Eye (tissue), 1 donor: Measurements from ENCODE around the gene PRKRA.
"Not testable (repeated sequence)": the region's sequence is repeated elsewhere in the genome, so short reads cannot be mapped to it uniquely, and the experiment has no call there.

Experiments used
- DNase-seq: peaks from one replicate; pipeline ENCODE4 v3.0.0-alpha.2; 2015

PRKRA gene

DNA sequence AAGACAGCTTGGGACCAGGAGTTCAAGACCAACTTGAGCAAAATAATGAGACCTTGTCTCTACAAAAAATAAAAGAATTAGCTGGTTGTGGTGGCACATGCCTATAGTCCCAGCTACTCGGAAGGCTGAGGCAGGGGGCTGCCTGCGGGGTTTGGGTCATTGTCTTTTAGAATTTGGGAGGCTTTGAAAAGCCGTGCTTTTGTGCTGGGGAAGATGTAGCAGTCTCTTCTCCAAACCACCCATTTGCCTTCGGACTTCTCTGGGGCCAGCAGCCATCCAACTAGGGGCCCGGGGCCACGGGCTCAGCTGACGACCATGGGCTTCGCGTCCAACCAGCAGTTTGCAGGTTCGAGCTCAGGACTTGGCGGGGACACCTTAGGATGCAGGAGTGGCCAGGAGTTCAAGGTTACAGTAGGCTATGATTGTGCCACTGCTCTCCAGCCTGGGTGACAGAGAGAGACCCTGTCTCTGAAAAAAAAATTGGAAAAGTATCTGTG is 6.5 kb upstream of the PRKRA start:
- no peak for DNase-seq

DNA sequence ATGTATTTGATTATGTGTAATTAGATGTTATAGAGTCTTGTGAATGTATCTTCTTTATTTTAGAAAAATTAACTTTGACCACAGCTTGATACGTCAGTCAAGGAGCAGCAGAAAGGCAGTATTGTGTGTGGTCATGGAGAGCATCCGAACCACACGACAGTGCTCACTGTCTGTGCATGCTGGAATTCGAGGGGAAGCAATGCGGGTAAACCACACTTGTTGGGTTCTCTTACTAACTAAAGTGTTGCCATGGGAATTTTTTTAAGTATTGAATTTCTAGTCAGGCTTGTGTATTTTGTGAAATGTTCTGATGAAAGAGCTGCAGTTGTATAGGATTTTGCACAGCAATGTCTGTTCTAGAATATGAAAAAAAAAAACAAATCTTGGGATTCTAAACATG is 5.0 kb upstream of the PRKRA start:
- no peak for DNase-seq

DNA sequence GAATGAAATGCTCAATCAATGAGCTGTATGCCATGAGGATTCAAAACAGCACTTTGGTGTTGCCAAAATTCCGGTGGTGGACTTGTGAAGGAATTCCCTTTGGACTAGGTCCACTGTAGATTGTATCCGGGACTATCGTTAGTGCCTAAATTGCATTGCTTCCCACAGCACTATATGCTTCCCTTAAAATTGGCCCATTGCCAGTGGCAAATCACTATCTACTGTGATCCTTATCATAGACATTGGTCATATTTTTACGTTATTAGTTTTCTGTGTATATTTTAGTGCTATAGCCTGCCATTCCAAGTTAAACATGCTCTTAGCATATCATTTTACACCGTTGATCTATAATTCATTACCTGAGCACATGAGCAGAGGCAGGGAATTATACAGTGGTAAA is 1.9 kb upstream of the PRKRA start:
- no peak for DNase-seq

DNA sequence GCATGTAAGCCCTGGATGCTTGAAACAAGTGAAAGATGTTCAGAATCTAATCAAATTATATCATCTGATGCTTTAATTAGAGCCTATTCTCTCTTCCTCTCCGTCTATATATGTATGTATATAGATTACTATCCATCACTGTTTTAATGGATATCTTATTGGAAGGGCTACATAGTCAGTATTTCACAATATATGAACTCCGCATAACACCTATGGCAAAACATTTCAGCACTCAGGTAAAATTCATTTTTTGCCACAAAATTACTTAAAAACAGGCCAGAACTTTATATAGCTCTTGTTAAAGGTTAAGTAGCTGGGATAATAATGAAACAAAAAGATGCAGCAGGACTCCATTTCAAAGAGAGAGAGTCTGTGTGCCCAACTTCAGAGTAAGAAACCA is 1.4 kb upstream of the PRKRA start:
- DNase-seq, result peak; percentile 19

DNA sequence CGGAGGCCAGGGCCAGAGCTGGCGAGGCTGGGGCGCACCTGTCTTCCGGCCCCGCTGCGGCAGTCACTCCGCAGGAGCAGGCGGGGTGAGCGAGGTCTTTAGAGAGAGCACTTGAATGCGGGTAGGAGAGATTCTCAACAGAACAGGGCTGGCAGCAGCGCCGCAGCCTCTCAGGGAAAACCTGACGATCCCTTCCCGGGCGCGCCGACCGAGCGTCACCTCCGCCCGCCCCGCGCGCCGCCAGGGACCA is 526 bp downstream of the PRKRA start:
- DNase-seq, result no peak

DNA sequence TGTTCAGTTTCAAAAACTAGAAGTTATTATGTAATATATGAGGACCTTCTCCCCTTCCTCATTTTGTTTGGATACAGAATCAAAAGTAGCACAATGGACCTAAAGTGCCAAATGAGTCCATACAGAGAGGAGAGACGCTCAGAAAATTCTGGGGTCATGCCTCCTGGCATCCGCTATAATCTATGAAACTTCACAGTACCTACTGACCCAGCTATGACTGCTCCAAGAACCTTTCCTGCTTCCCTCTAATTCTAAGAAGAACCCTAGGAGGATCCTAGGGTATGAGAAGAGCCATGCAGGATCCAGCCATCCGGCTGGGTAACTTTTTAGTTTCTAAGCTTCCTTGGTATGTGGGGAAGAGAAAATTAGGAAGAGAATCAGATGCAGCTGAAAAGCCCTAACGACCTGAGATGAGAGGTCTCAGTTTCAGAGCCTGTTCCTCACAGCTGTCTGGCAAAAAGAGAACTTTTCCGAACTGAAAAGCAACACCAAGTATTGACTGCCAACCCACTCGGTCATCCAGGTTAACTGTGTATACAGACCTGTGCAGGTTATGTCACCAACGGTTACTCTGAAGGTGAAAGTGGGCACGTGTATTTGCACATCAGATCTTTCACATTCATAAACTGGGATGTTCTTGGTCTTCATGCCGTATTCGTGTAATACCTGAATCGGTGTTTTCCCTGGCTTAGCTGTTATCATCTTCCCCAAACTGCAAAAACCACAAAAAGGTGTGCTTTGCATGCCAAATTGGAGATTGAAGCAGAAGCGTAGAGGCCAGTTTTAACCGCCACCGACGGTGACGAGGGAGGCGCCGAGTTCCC is 1.1 kb downstream of the PRKRA start:
- DNase-seq, result no peak

DNA sequence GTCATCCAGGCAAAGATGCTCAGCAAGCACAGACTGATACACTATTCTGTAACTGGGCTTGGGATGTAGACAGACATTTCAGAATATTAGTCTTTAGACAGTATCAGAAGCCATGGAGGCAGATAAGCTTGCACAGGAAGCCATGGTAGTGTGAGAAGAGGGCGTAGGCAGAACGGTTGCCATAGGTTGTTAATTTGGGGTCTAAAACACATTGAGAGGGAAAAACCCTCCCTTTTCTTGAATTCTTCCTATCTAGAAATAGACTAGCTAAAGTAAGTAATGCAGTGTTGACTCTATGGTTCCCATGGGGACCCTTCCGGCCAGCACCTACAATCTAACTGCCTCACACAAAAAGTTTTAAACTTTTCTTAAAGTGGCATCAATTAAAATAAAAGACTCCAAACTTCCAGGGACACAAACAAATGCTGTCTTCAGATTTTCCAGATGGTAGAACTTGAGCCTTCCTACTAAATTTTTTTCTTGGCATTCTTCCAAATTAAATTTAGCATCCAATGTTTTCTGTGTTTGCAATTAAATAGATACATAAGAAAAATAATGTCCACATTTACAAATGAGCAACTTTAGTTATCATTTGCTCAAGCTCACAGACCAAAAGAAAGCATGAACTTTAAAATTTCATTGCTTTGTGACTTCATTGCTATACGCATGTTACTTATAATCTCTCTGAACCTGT is 1.9 kb downstream of the PRKRA start:
- peak; percentile 14 for DNase-seq

DNA sequence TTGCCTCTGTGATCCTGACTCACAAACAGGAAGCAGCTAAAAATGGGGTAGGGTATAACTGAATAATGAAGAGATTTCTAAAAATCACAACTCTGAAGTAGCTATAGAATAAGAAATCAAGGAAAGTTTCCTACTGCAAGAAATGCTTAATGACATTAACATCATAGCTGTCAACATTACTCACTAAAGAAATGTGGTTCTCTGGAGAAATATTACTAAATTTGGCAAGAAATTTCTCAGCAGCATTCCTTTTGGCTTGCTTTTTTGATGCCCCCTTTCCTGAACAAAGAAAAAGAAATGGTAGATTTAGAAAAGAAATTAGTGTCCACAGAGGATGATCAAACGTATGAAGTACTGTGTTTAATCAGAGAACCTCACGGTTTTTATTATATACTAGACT is 9.5 kb downstream of the PRKRA start:
- no peak for DNase-seq

DNA sequence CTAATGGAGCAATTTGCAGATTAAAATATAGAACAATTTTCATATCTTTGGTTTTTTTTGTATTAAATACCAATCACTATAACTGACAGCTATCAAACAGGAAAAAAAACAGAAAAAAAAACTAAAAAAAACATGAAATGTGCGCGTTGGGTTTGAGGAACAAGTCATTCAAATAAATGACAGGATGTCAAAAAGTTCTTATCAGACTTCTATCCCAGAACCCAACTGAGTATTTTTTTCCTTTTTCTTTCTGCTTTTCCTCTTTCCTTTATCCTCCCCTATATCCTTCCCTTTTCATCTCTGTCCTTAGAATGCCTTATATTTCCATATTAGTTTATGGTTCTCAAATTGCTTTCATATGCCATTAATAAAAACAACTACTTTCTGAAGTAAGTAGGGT is 14.3 kb downstream of the PRKRA start:
- no peak for DNase-seq

DNA sequence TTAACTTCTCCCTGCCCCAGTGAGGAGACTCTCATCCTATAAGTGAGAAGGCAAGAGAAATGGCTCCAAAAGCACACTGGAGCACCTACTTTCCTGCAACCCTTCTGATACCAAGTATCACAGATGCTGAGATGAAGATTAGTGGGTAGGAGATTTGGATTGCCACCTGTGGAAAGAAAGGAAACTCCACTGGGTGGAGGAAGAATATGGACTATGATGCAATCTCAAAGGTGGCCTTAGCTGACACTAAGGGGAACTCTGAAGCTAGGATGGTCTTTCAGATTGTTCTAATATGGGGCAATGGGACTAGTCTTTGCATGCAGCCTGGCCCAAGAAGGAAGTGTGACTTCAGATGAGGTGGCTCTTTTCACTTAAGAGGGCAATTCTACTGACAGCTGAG is 21.6 kb downstream of the PRKRA start:
- DNase-seq, result no peak

DNA sequence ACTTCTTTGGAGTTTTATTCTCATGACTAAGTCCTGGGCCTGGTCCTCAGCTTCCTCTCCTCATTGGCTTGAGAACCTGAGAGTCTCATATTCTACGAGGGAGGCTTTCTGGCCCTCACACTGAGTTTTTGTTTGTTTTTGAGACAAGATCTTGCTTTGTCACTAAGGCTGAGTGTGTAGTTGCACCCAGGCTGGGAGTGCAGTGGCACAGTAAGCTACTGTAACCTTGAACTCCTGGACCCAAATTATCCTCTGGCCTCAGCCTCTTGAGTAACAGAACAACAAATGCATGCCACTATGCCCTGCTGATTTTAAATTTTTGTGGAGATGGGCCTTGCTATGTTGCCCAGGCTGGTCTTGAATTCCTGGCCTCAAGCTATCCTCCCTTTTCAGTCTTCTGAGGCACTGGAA is 22.6 kb downstream of the PRKRA start:
- no peak for DNase-seq

DNA sequence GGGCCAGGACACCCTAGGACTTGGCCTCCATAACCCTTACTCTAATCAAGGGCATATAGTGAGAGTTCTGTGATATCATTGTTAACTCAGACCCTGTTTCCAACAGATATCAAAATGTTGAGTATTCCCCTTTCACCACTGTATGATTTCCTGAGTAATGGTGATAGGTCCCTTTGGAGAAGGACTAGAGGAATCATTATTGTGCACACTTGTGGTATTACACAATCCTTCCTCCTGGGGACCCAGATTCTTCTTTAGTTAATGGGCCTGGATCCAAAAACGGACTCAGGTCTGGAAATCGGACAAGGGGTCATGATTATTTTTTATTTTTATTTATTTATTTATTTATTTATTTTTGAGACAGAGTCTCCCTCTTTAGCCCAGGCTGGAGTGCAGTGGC is 23.5 kb downstream of the PRKRA start:
- no peak for DNase-seq

DNA sequence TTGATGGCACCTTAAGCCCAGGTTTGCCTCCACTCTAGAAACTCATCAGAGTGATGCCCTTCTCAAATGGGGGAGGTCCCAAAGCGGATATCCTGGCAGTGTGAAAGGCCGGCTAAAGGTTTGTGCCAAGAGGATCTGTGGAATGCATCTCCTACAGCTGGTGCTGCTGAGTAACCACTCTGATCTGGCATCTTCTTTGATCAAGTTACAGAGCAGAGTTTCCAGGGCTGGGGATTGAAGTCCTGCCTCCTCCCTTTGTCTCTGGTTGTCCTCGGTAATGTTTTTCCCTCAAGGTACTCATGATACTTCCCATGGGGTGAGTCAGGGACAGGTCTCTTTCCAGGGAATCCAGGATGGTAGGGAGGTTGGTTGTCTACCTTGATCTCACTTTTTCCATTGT is 24.6 kb downstream of the PRKRA start:
- no peak for DNase-seq

DNA sequence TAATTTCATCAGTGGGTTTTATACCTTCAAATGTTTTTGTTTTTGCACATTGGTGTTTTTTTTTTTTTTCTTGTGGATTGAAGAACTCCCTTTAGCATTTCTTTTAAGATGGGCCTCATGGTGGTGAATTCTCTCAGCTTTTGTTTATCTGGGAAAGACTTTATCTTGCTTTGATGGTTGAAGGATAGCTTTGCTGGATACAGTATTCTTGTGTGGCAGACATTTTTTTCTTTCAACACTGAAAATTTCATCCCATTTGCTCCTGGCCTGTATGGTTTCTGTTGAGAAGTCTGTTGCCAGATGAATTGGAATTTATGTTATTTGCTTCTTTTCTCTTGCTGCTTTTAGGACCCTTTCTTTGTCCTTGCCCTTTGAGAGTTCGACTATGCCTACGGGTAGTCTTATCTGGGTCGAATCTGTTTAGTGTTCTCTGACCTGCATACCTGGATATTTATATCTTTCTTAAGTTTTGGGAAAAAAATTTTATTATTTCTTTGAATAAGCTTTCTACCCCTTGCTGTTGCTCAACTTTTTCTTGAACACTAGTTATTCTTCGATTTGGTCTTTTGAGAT is 25.6 kb downstream of the PRKRA start:
- no peak for DNase-seq

DNA sequence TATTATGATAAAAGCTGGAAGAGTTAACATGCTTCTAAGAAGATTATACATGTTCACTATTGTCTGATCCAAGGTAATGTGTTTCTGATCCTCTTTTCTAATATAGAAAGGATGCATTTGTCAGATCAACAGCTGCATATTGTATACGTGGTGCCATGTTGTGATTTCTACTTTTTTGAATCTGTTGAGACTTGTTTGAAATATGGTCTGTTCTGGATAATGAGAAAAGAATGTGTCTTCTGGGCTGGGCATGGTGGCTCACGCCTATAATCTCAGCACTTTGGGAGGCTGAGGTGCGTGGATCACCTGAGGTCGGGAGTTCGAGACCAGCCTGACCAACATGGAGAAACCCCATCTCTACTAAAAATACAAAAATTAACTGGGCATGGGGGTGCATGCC is 27.2 kb downstream of the PRKRA start:
- not testable (repeated sequence) for DNase-seq

DNA sequence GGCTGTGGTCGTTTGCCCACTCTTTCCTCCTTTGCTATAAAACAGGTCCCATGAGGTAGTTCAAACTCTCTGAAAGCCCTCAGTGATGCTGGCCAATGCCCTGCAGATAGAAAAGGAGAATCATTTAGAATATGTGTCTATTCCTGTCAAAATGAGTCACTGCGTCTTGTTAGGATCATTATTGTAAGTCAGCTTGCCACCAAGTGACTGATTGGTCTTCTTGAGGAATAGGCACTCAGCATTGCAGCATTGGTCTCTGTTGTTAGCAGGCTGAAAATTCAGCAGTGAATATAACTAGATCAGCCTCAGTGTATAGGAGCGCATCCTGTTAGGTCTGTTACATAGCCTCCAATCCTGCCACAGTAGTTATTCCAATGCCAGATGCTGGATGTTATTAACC is 28.9 kb downstream of the PRKRA start:
- DNase-seq, result no peak

DNA sequence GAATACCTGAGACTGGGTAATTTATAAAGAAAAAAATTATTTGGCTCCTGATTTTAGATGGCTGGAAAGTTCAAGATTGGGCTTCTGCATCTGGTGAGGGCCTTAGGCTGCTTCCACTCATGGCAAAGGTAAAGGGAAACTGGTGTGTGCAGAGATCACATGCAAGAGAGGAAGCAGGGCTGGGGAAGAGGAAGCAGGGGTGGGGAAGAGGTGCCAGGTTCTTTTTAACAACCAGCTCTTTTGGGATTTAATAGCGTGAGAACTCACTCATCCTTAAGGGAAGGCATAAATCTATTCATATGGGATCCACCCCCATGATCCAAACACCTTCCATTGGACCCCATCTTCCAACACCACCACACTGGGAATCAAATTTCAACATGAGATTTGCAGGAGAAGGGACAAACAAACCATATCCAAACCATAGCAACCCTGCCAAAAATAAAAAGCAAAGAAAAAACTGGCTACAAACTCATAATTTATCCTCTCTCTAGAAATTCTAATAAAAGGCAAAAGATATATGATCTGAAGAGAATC is 30.4 kb downstream of the PRKRA start:
- DNase-seq, result no peak

DNA sequence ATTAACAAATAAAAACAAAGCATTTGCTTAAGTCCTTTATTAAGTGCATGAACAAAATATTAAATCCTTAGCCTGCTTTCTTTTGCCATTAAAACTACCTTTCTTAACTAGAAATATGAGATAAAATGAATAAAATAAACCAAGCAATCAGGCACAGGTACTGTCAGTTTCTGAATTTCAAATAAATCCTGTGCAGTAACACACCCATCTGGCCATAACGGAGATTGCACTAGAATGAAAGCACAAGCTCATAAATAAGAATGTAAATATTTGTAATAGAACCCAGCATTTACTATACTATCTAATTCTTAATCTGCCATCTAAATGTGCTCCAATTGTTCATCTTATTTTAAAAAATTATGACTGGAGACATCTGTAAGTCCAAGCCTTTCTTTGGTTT is 31.9 kb downstream of the PRKRA start:
- no peak for DNase-seq

DNA sequence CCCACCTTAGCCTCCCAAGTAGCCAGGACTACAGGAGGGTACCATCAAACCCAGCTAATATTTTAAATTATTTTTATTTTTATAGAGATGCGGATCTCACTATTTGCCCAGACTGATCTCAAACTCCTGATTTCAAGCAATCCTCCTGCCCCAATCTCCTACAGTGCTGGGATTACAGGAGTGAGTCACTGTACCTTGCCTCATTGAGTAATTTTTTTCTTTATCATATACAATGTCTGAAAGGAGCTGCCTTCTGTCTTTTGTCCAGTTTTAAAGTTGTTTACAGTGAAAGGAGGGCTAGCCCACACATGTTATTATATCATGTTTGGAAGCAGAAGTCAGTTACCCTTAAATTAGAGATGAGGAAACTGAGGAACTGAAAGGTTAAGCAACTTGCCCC is 32.5 kb downstream of the PRKRA start:
- no peak for DNase-seq

DNA sequence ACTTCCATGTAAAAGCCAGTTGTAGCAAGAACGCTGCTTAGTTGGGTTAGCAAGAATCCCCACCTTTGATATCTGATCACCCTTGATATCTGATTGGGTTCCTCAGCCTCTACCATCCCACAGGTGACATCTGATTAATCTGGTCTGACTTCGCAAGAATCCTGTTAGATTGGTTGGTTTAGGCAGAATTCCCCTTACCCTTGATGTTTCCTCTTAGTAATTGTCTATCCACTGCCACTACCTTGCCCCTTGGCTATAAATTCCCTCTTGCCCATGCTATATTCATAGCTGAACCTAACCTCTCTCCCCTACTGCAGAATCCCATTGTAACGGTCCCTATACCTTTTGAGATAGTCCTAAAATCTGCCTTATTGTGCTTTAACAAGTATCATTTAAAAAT is 33.1 kb downstream of the PRKRA start:
- DNase-seq, result no peak

DNA sequence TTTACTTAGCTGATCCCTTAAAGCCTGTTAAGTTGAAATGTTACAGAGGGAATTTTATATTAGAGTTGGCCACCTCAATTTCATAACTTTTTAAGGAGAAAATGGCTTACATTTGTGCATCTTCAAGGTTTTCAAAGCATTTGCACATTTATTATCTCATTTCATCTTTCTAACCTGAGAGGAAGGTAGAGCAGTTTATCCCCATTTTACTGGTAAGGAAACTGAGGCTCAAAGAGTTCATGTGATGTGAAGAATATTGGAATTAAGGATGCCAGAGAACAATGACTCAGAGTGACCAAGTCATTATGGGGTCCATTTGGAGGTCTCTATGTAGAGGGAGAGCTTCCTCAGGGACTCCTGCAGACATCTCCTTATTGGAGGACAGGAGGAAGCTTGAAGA is 35.0 kb downstream of the PRKRA start:
- no peak for DNase-seq

DNA sequence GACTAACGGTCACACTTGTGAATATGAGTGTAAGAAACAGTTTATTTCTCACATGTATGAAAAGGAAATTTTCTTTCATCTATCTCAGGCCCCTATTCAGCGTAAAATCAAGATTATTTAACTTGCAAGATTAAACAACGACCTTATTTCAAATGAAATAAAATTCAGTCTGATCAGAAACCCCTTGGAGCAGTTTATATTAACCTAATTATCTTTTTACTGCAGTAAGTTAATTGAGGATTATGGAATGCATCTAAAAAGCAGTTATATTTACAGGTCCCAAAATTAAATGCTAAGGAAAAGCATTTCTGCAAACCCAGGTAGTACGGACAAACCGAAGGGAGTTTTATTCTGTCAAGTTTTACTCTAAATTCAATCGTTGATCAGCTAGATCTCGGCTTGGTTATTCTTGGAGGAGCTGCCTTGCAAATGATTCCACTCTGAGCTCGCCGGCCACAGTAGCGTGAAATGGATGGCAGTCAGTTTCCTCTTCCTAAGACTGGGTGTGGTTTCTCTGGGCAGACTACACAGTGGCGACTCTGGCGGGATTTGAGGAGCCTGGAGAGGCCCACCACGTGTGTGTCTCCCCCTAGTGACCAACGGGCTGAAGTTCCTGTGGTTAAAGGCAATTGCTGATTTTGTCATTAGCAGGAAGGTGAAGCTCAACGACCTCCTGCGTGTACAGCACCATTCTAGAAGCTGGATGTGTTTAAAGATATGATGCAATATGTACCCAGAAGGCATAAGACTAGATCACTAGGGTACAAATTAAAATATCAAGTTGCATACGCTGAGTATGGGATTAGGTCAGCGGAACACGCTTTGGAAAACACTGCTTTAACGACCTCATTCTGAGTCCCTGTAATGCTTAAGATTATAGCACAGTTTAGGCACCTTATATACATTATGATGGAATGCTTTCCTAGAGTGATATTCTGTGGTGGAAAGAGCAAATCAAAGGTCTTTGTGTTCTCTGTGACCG is 36.4 kb downstream of the PRKRA start:
- peak; percentile 97 for DNase-seq
